PC-3 (cell line): ENCODE measurements around the gene RARA.

Experiments
- CTCF ChIP-seq: fragments of 300-600 bp; sonication (generic); conservative IDR thresholded peaks from 2 replicates; pipeline ENCODE4 v1.5.1; 2017; ENCODE audit warnings: antibody characterized with exemption, low read depth, mild to moderate bottlenecking, low read length
- EZH2 ChIP-seq: fragments of 300-600 bp; sonication (generic); IDR thresholded peaks from one replicate; pipeline ENCODE4 v1.6.1; 2017; ENCODE audit warnings: antibody characterized with exemption, mild to moderate bottlenecking, low read length; ENCODE audit not compliant: unreplicated experiment
- EZH2phosphoT487 ChIP-seq: fragments of 300-600 bp; sonication (generic); IDR thresholded peaks from 2 replicates; pipeline ENCODE4 v1.6.1; 2018; ENCODE audit warnings: mild to moderate bottlenecking, antibody characterized with exemption, low read length, borderline replicate concordance

- TF ChIP-seq CTCF (no peak), EZH2 (no peak), EZH2phosphoT487 (no peak)
These were observed 38.5 kb downstream of the RARA start for GRCh38 chr17:40347319-40348135.
